SH-SY5Y (cell line): ENCODE results near the gene DDC.

Source experiments
- GATA2 ChIP-seq: IDR thresholded peaks from 2 replicates; pipeline ENCODE4 v1.6.1; 2011; ENCODE audit warnings: mild to moderate bottlenecking, low read depth, low read length
- GATA3 ChIP-seq: IDR thresholded peaks from 2 replicates; pipeline ENCODE4 v1.6.1; 2011; ENCODE audit warnings: low read depth, mild to moderate bottlenecking, low read length, moderate library complexity

- peak; percentile 95 for TF ChIP-seq GATA3
- peak; percentile 97 for TF ChIP-seq GATA2
Observed at GRCh38 chr7:50497068-50497642, 68.0 kb downstream of the DDC start.
